Heart left ventricle (tissue), 16 donors: ENCODE results near the gene SAMD13. TPM values are rescaled to one million over a fixed set of nuclear protein-coding genes. Genes with fewer than 3 reads are reported as not detected.
A peak's percentile ranks its signal among the peaks of the same experiment; 100 is the strongest.

Experiments
- ATAC-seq, 4 donors: fragments of 200-7000 bp; cut with Tn5 transposase; one replicate each; pipeline ENCODE4 v1.9.1; 2020 to 2022; ENCODE audit warnings: moderate library complexity in 4 of 4, mild to moderate bottlenecking in 3 of 4, moderate number of reproducible peaks in 1 of 4
- DNase-seq, 5 donors: peaks; one replicate each; pipeline ENCODE4 v3.0.0-alpha.2; 2020
- H3K27ac ChIP-seq, 12 donors: fragments of 200-600 bp; sonication (generic) in 4 of 12; one replicate each; pipeline versions ENCODE4 v1.5.0 to v1.8.0; 2016 to 2022; ENCODE audit warnings: mild to moderate bottlenecking in 2 of 12
- H3K27me3 ChIP-seq, 9 donors: fragments of 200-600 bp; sonication (generic) in 2 of 9; one replicate each; pipeline versions ENCODE4 v1.5.1 to v1.8.0; 2016 to 2022; ENCODE audit warnings: mild to moderate bottlenecking in 3 of 9
- H3K36me3 ChIP-seq, 9 donors: fragments of 200-600 bp; sonication (generic) in 2 of 9; one replicate each; pipeline versions ENCODE4 v1.5.0 to v1.8.0; 2018 to 2022; ENCODE audit warnings: mild to moderate bottlenecking in 2 of 9
- H3K4me1 ChIP-seq, 12 donors: fragments of 200-600 bp; sonication (generic) in 4 of 12; one replicate each; pipeline versions ENCODE4 v1.5.0 to v1.8.0; 2016 to 2022; ENCODE audit warnings: mild to moderate bottlenecking in 3 of 12
- H3K4me3 ChIP-seq, 12 donors: fragments of 200-600 bp; sonication (generic) in 4 of 12; one replicate each; pipeline versions ENCODE4 v1.5.0 to v1.8.0; 2017 to 2022; ENCODE audit warnings: mild to moderate bottlenecking in 9 of 12, moderate library complexity in 4 of 12
- H3K9me3 ChIP-seq, 12 donors: fragments of 200-600 bp; sonication (generic) in 4 of 12; one replicate each; pipeline versions ENCODE4 v1.5.0 to v1.8.0; 2016 to 2022; ENCODE audit warnings: mild to moderate bottlenecking in 1 of 12
- POLR2A ChIP-seq, 2 donors: fragments of 450-650 bp; IDR thresholded peaks; one replicate each; pipeline ENCODE4 v1.6.1; 2017; ENCODE audit warnings: antibody characterized with exemption in 2 of 2, mild to moderate bottlenecking in 2 of 2, moderate library complexity in 2 of 2
- WGBS, 4 donors: extraction: QIAGEN DNeasy Blood & Tissue Kit in 2 of 4; methylation state at CpG; one replicate each; pipeline versions ENCODE4 v1.1.5 to v1.1.7; 2013 to 2018; 5-methylcytosine and 5-hydroxymethylcytosine counted together
- intact Hi-C, 10 donors: fragments of 100-400 bp; cut with DNase I; formaldehyde crosslinking; loops; one replicate each; pipeline versions ENCODE4 v1.11.1 to v1.14.2; 2022
- polyA plus RNA-seq, 2 donors: library from polyadenylated mRNA; stranded (reverse); fragments of 200-250 nt; gene quantifications; one replicate each; pipeline ENCODE4 v1.2.3, GENCODE V29; 2013
- total RNA-seq, 9 donors: library from RNA; depleted of rRNA in 2 of 9; stranded (reverse); fragments of >200 nt in 2 of 9; fragmentation: NEBNext Ultra II Directional in 3 of 9; extraction: Animal tissue kit (Norgen Biotek cat#: 25700) in 3 of 9; gene quantifications; one replicate each; pipeline versions ENCODE4 v1.1.0 to v1.2.4, GENCODE V29; 2016 to 2023
- TF ChIP-seq, protein P1 (sequence below), 12 donors: fragments of 200-600 bp; sonication (generic) in 4 of 12; IDR thresholded peaks; one replicate each; pipeline versions ENCODE4 v1.5.0 to v1.8.0; 2018 to 2022; ENCODE audit warnings: antibody characterized with exemption in 12 of 12, mild to moderate bottlenecking in 5 of 12
- donor health status: ischemic (EF 13 %, LVEDD 7.1; RV severe dilation, severe dysfunction).
- donor health status: healthy with polysubstance abuse.
- donor health status: DM: no; HTN: yes; CAD: no.
- donor health status: DM: no; HTN: no; CAD: no.
- donor health status: ischemic (EF 25% LVEDD 6.9; RV normal size, moderate dysfunction).
- donor health status: ischemic (EF 25% LVEDD 5.7; RV mildly dilated, moderate dysfunction).
- donor health status: healthy.
- donor health status: DM: yes; HTN: yes; CAD: no.
- donor health status: ischemic (EF 35%, LVEDD 5.7; RV mildly dilated, moderate dysfunction).
- donor health status: nonischemic (EF 11% LVEDD 7.7; RV severe dilation, severe dysfunction).
- donor health status: DM: yes; HTN: yes; CAD: no.
- donor health status: PGD.
- donor health status: ischemic (EF 29% LVEDD 5.4; RV normal size, mild dysfunction).
- donor health status: nonischemic (EF 23%, LVEDD 6.1; RV moderate dilation, normal function).

The SAMD13 gene
- total and polyA plus RNA-seq, 11 donors, result 0.40 to 3.0 (median 1.5) TPM; not detected in 1

GRCh38 chr1:84366786-84367185 is 65.3 kb downstream of the SAMD13 start:
- Histone ChIP-seq H3K4me1 (peaks cover 0 to 12% (median 0%) of the 10 kb centered on the region in 12 donors), H3K27me3 (no peaks in the 10 kb centered on the region), H3K36me3 (no peaks in the 10 kb centered on the region), H3K9me3 (no peaks in the 10 kb centered on the region), H3K4me3 (no peak overlapping the region), H3K27ac (no peak overlapping the region)
- intact Hi-C loops, result no loop called here
- TF ChIP-seq POLR2A (IDR thresholded peaks at IDR 0.05), result no peak
- TF ChIP-seq, protein P1, sequence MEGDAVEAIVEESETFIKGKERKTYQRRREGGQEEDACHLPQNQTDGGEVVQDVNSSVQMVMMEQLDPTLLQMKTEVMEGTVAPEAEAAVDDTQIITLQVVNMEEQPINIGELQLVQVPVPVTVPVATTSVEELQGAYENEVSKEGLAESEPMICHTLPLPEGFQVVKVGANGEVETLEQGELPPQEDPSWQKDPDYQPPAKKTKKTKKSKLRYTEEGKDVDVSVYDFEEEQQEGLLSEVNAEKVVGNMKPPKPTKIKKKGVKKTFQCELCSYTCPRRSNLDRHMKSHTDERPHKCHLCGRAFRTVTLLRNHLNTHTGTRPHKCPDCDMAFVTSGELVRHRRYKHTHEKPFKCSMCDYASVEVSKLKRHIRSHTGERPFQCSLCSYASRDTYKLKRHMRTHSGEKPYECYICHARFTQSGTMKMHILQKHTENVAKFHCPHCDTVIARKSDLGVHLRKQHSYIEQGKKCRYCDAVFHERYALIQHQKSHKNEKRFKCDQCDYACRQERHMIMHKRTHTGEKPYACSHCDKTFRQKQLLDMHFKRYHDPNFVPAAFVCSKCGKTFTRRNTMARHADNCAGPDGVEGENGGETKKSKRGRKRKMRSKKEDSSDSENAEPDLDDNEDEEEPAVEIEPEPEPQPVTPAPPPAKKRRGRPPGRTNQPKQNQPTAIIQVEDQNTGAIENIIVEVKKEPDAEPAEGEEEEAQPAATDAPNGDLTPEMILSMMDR (IDR thresholded peaks at IDR 0.05), result no peak
- WGBS, 4 donors, result 89 to 98% (median 92%) methylated on average over 2 of the region's 2 CpGs
- ATAC-seq (no peak), DNase-seq (no peak)

DNA sequence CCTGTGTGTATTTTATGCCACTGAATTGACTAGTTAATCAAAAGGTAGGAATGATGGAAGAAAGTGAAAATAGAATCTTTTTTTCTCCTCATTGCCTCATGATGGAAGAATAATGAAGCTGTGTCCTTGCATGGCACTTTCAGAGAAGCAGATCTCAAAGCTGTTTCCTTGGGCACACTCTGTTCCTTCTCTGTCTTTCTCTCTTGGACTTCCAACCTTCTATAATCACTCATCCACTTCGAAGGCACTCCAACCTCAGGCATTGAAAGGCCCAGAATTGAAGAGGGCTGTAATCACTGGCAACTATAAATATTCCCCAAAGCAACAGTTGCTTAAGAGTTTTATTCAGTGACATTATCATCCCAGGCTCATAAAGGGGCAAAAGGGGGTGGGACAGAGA is 65.7 kb downstream of the SAMD13 start:
- H3K36me3 ChIP-seq, result no peaks in the 10 kb centered on the region
- TF ChIP-seq, protein P1 (IDR thresholded peaks at IDR 0.05), result no peak
- H3K4me1 ChIP-seq, result peaks cover 0 to 12% (median 0%) of the 10 kb centered on the region in 12 donors
- ATAC-seq (peak in 1 of 4 donors; percentile 38), DNase-seq (no peak)
- H3K4me3 ChIP-seq, result no peak overlapping the region
- H3K27me3 ChIP-seq, result no peaks in the 10 kb centered on the region
- no peaks in the 10 kb centered on the region for H3K9me3 ChIP-seq
- intact Hi-C loops, result no loop called here
- no peak overlapping the region for H3K27ac ChIP-seq
- WGBS, 4 donors, result 42 to 50% (median 47%) methylated on average over 1 of the region's 1 CpG

DNA sequence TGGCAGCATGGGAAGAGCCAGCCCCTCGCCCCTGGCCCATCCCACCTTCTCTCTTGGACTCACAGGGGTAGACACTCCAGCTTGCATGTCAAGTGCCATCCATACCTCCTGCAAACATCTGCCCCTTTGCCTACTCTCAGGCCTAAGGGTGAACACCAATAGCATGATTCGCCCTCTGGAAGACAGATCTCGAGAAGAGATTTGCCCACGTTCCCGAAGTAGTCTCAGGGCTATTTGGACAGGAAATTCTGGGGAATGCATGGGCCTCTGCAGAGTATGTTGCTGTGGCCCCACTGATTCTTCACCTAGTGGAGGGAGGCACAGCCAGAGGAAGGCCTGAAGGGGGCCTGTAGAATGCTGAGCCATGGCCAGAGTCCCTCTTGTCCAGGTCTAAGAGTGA is 66.9 kb downstream of the SAMD13 start:
- Histone ChIP-seq H3K4me1 (peaks cover 0 to 12% (median 0%) of the 10 kb centered on the region in 12 donors), H3K4me3 (no peak overlapping the region), H3K27ac (no peak overlapping the region), H3K9me3 (no peaks in the 10 kb centered on the region), H3K36me3 (no peaks in the 10 kb centered on the region), H3K27me3 (no peaks in the 10 kb centered on the region)
- DNase-seq (no peak), ATAC-seq (no peak)
- intact Hi-C loops, result no loop called here
- TF ChIP-seq POLR2A (IDR thresholded peaks at IDR 0.05), result no peak
- TF ChIP-seq, protein P1 (IDR thresholded peaks at IDR 0.05), result no peak
- WGBS, 4 donors, result 89 to 93% (median 91%) methylated on average over 5 of the region's 5 CpGs

DNA sequence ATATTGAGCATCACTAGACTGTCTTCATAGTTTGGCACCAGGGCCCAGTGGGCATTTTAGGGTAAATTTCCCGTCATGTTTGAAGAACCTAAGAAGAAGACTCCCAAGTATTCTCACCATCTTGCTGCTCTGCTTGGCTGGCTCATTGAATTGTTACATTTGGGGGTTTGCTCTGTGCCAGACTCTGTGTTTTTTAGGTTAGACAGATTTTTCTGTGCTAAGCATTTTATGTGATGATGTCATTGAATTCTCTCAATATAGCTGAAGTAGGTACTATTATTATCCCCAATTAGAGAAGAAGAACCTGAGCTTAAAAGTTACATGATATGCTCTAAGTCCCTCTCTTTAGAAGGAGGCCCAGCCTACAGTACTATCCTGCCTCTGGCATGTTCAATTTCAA is 68.8 kb downstream of the SAMD13 start:
- 76 to 90% (median 86%) methylated on average over 1 of the region's 1 CpG for WGBS, 4 donors
- TF ChIP-seq POLR2A (IDR thresholded peaks at IDR 0.05), result no peak
- TF ChIP-seq, protein P1 (IDR thresholded peaks at IDR 0.05), result no peak
- ATAC-seq, result no peak
- Histone ChIP-seq H3K27me3 (no peaks in the 10 kb centered on the region), H3K9me3 (no peaks in the 10 kb centered on the region), H3K4me3 (no peak overlapping the region), H3K27ac (no peak overlapping the region), H3K4me1 (peaks cover 0 to 16% (median 6%) of the 10 kb centered on the region in 12 donors), H3K36me3 (no peaks in the 10 kb centered on the region)
- DNase-seq, result no peak
- intact Hi-C loops, result no loop called here
